ENCODE measurements around the gene PPFIA3. TPM values are rescaled to one million over a fixed set of nuclear protein-coding genes. Genes with fewer than 3 reads are reported as not detected.
"Not testable (repeated sequence)": the region's sequence is repeated elsewhere in the genome, so short reads cannot be mapped to it uniquely, and the experiment has no call there.

Gene PPFIA3
- total RNA-seq, 1 experiment from 2014 or later: 19.1 TPM

- Mint-ChIP-seq H3K27ac (no peak overlapping the region), H3K4me1 (peaks cover 20 to 31% of the 10 kb centered on the region in 2 experiments)
- no peak overlapping the region for H3K4me2 ChIP-seq (ENCODE audit: insufficient read depth, insufficient read length, low read length)
Measured at GRCh38 chr19:49120868-49121267, 1.5 kb downstream of the PPFIA3 start.

GRCh38 chr19:49121841-49122240 lies 2.5 kb downstream of the PPFIA3 start:
- peaks cover 20 to 31% of the 10 kb centered on the region in 2 experiments for H3K4me1 Mint-ChIP-seq
- H4K91ac ChIP-seq (ENCODE audit: insufficient read length, low read depth, low read length); H3K56ac ChIP-seq (ENCODE audit: insufficient read length, low read depth, low read length); H3K23ac ChIP-seq (ENCODE audit: insufficient read length, low read depth, low read length); H2BK15ac ChIP-seq (ENCODE audit: low read depth, low read length); H3K27ac ChIP-seq (ENCODE audit: insufficient read length, low read depth, low read length); H4K5ac ChIP-seq (ENCODE audit: insufficient read length, low read depth, low read length); H3K79me2 ChIP-seq (ENCODE audit: insufficient read depth, low read length); H3K4me3 Mint-ChIP-seq; H3K27ac Mint-ChIP-seq; H3K23me2 ChIP-seq (ENCODE audit: insufficient read length, low read depth, low read length, poor library complexity, severe bottlenecking); H3K9me3 Mint-ChIP-seq; H4K8ac ChIP-seq (replicated peaks; ENCODE audit: insufficient read length, low read depth, low read length); H3K79me1 ChIP-seq (ENCODE audit: insufficient read depth, low read depth, low read length, poor library complexity, severe bottlenecking); H2BK5ac ChIP-seq (ENCODE audit: insufficient read length, low read length); H3K9me3 ChIP-seq (ENCODE audit: control insufficient read depth, low read depth, low read length); H2AK5ac ChIP-seq (ENCODE audit: insufficient read length, low read length); H3T11ph ChIP-seq (ENCODE audit: low read length); H3K4me1 ChIP-seq (ENCODE audit: insufficient read depth, low read length); DNase-seq; H3K18ac ChIP-seq (ENCODE audit: insufficient read length, low read depth, low read length); H3K14ac ChIP-seq (ENCODE audit: insufficient read depth, low read length); H2AFZ ChIP-seq (ENCODE audit: low read length); H2BK120ac ChIP-seq (ENCODE audit: low read depth, low read length, poor library complexity, severe bottlenecking); H2BK12ac ChIP-seq (ENCODE audit: insufficient read length, low read depth, low read length); H4K20me1 ChIP-seq (ENCODE audit: control insufficient read depth, insufficient read depth, insufficient read length); H3K4ac ChIP-seq (ENCODE audit: low read depth, low read length); H3K36me3 Mint-ChIP-seq (ENCODE audit: insufficient read depth in 1 of 3, low read depth in 3 of 3); H3K4me2 ChIP-seq (ENCODE audit: insufficient read depth, insufficient read length, low read length); H3K9ac ChIP-seq (ENCODE audit: extremely low read depth, insufficient read length, low read length); H3K27me3 ChIP-seq (ENCODE audit: insufficient read depth, low read length); H2BK20ac ChIP-seq (ENCODE audit: low read depth, low read length, poor library complexity, severe bottlenecking): not testable (repeated sequence)
- WGBS (ENCODE audit: extremely low coverage, insufficient read length, low lambda C conversion rate): no CpG with 5 or more reads among the region's 10 CpGs
- H3K27me3 Mint-ChIP-seq (ENCODE audit: low read depth): peaks cover 36% of the 10 kb centered on the region

More at GRCh38 chr19:49120868-49121267, 1.5 kb downstream of the PPFIA3 start:
- Histone ChIP-seq H4K5ac (ENCODE audit: insufficient read length, low read depth, low read length) (no peak overlapping the region), H3K4me1 (ENCODE audit: insufficient read depth, low read length) (peaks cover 3% of the 10 kb centered on the region; the same call in 1 of the 2 replicates), H3K14ac (ENCODE audit: insufficient read depth, low read length) (no peak overlapping the region), H2AFZ (ENCODE audit: low read length) (no peak overlapping the region), H3K23ac (ENCODE audit: insufficient read length, low read depth, low read length) (no peak overlapping the region), H3K9ac (ENCODE audit: extremely low read depth, insufficient read length, low read length) (no peak overlapping the region), H3K4ac (ENCODE audit: low read depth, low read length) (no peak overlapping the region), H3K23me2 (ENCODE audit: insufficient read length, low read depth, low read length, poor library complexity, severe bottlenecking) (peaks cover 7% of the 10 kb centered on the region), H3K79me2 (ENCODE audit: insufficient read depth, low read length) (no peaks in the 10 kb centered on the region), H2AK5ac (ENCODE audit: insufficient read length, low read length) (no peak overlapping the region), H4K8ac (replicated peaks; ENCODE audit: insufficient read length, low read depth, low read length) (no peak overlapping the region), H3T11ph (ENCODE audit: low read length) (no peak overlapping the region), H3K27ac (ENCODE audit: insufficient read length, low read depth, low read length) (no peak overlapping the region), H3K27me3 (ENCODE audit: insufficient read depth, low read length) (peaks cover 9% of the 10 kb centered on the region; the same call in 1 of the 2 replicates), H3K56ac (ENCODE audit: insufficient read length, low read depth, low read length) (no peak overlapping the region), H2BK20ac (ENCODE audit: low read depth, low read length, poor library complexity, severe bottlenecking) (no peak overlapping the region), H2BK12ac (ENCODE audit: insufficient read length, low read depth, low read length) (no peak overlapping the region), H2BK15ac (ENCODE audit: low read depth, low read length) (no peak overlapping the region), H4K20me1 (ENCODE audit: control insufficient read depth, insufficient read depth, insufficient read length) (no peaks in the 10 kb centered on the region), H2BK5ac (ENCODE audit: insufficient read length, low read length) (no peak overlapping the region), H3K9me3 (ENCODE audit: control insufficient read depth, low read depth, low read length) (no peaks in the 10 kb centered on the region), H3K79me1 (ENCODE audit: insufficient read depth, low read depth, low read length, poor library complexity, severe bottlenecking) (no peaks in the 10 kb centered on the region), H2BK120ac (ENCODE audit: low read depth, low read length, poor library complexity, severe bottlenecking) (no peak overlapping the region), H3K18ac (ENCODE audit: insufficient read length, low read depth, low read length) (no peak overlapping the region), H4K91ac (ENCODE audit: insufficient read length, low read depth, low read length) (no peak overlapping the region)
- H3K27me3 Mint-ChIP-seq (ENCODE audit: low read depth): peaks cover 37% of the 10 kb centered on the region
- no CpG with 5 or more reads among the region's 2 CpGs for WGBS (ENCODE audit: extremely low coverage, insufficient read length, low lambda C conversion rate)
- no peak for DNase-seq
- no peak for TF ChIP-seq CTCF (conservative IDR thresholded peaks at IDR 0.05)
- no peaks in the 10 kb centered on the region; a peak in 1 of 5 replicates for H3K9me3 Mint-ChIP-seq
- peak overlapping the region; percentile 50 to 71 for H3K4me3 Mint-ChIP-seq
- peaks cover 0 to 4% (median 0%) of the 10 kb centered on the region in 3 experiments; a peak in 1 of 7 replicates for H3K36me3 Mint-ChIP-seq (ENCODE audit: insufficient read depth in 1 of 3, low read depth in 3 of 3)
